HEK293 (cell line): ENCODE results near the gene GAP43.

ENCODE experiments used
- CTCF ChIA-PET: fragments of 350-600 bp; formaldehyde crosslinking; extraction: SDS; loops from one replicate; lab custom pipeline; 2021; ENCODE audit warnings: antibody characterized with exemption; lab: Yijun Ruan, JAX
- POLR2A ChIA-PET: fragments of 300-600 bp; formaldehyde crosslinking; extraction: SDS; loops from one replicate; lab custom pipeline; 2020; ENCODE audit warnings: antibody characterized with exemption, inconsistent platforms; lab: Yijun Ruan, JAX
- H3K27ac ChIP-seq: fragments of 200-500 bp; sonication (Bioruptor generic); 2 replicates; pipeline ENCODE4 v1.5.1; 2014; ENCODE audit warnings: low read depth, low read length, control low read depth, inconsistent platforms; ENCODE audit errors: extremely low read depth
- H3K36me3 ChIP-seq, 2 experiments: fragments of 200-500 bp in 1 of 2; sonication (Bioruptor generic) in 1 of 2; 1 replicate in 1 of 2; 2 replicates in 1 of 2; pipeline ENCODE4 v1.5.1; 2014 to 2017; ENCODE audit warnings: inconsistent platforms in 2 of 2, low read length in 2 of 2; ENCODE audit not compliant: control insufficient read depth in 2 of 2, insufficient read depth in 1 of 2
- H3K4me1 ChIP-seq: fragments of 200-500 bp; sonication (Bioruptor generic); 2 replicates; pipeline ENCODE4 v1.5.1; 2014; ENCODE audit warnings: mild to moderate bottlenecking, low read length, inconsistent platforms; ENCODE audit not compliant: control insufficient read depth, insufficient read depth
- H3K4me3 ChIP-seq: 2 replicates; pipeline ENCODE4 v1.5.1; 2011; ENCODE audit warnings: low read depth, mild to moderate bottlenecking, control low read depth, low read length, moderate library complexity
- H3K9me3 ChIP-seq: fragments of 200-500 bp; sonication (Bioruptor generic); 2 replicates; pipeline ENCODE4 v1.5.1; 2014; ENCODE audit warnings: low read depth, low read length, inconsistent platforms; ENCODE audit not compliant: control insufficient read depth, insufficient read depth
- INSM2 ChIP-seq: fragments of 450-650 bp; formaldehyde crosslinking; IDR thresholded peaks from 2 replicates; pipeline ENCODE4 v1.5.1; 2016; ENCODE audit warnings: missing biosample characterization, missing genetic modification characterization
- KLF1 ChIP-seq: fragments of 450-650 bp; formaldehyde crosslinking; IDR thresholded peaks from 2 replicates; pipeline ENCODE4 v1.5.1; 2016; ENCODE audit warnings: missing biosample characterization, missing genetic modification characterization
- MEIS1 ChIP-seq: sonication (generic); formaldehyde crosslinking; IDR thresholded peaks from 2 replicates; pipeline ENCODE4 v1.8.1; 2022; ENCODE audit warnings: missing genetic modification reagents, mild to moderate bottlenecking, borderline replicate concordance
- MZF1 ChIP-seq: fragments of 450-650 bp; formaldehyde crosslinking; IDR thresholded peaks from 2 replicates; pipeline ENCODE4 v1.5.1; 2017; ENCODE audit warnings: missing biosample characterization, missing genetic modification characterization, borderline replicate concordance
- PRDM1 ChIP-seq: fragments of 450-650 bp; formaldehyde crosslinking; IDR thresholded peaks from 2 replicates; pipeline ENCODE4; 2016; ENCODE audit warnings: missing biosample characterization, missing genetic modification characterization
- YY1 ChIP-seq: fragments of 450-650 bp; formaldehyde crosslinking; IDR thresholded peaks from 2 replicates; pipeline ENCODE4 v1.5.1; 2018; ENCODE audit warnings: missing biosample characterization, missing genetic modification characterization
- ZBTB1 ChIP-seq: fragments of 450-650 bp; formaldehyde crosslinking; IDR thresholded peaks from 2 replicates; pipeline ENCODE4 v1.5.1; 2016; ENCODE audit warnings: missing biosample characterization, missing genetic modification characterization
- ZBTB17 ChIP-seq: fragments of 450-650 bp; formaldehyde crosslinking; IDR thresholded peaks from 2 replicates; pipeline ENCODE4 v1.5.1; 2016; ENCODE audit warnings: missing biosample characterization, missing genetic modification characterization
- ZFP41 ChIP-seq: fragments of 450-650 bp; formaldehyde crosslinking; IDR thresholded peaks from 2 replicates; pipeline ENCODE4 v1.5.1; 2016; ENCODE audit warnings: missing biosample characterization, missing genetic modification characterization, borderline replicate concordance
- ZIC2 ChIP-seq: fragments of 450-650 bp; formaldehyde crosslinking; IDR thresholded peaks from 2 replicates; pipeline ENCODE4 v1.5.1; 2016; ENCODE audit warnings: missing biosample characterization, missing genetic modification characterization
- ZNF2 ChIP-seq: fragments of 450-650 bp; formaldehyde crosslinking; IDR thresholded peaks from 2 replicates; pipeline ENCODE4 v1.5.1; 2016; ENCODE audit warnings: missing biosample characterization, missing genetic modification characterization
- ZNF292 ChIP-seq: fragments of 450-650 bp; formaldehyde crosslinking; IDR thresholded peaks from 2 replicates; pipeline ENCODE4 v1.5.1; 2016; ENCODE audit warnings: low read depth, missing biosample characterization, missing genetic modification characterization, borderline replicate concordance
- ZNF354C ChIP-seq: fragments of 450-650 bp; formaldehyde crosslinking; IDR thresholded peaks from 2 replicates; pipeline ENCODE4 v1.5.1; 2016; ENCODE audit warnings: missing biosample characterization, missing genetic modification characterization, low read depth, borderline replicate concordance
- ZNF701 ChIP-seq: fragments of 450-650 bp; formaldehyde crosslinking; IDR thresholded peaks from 2 replicates; pipeline ENCODE4 v1.5.1; 2016; ENCODE audit warnings: missing biosample characterization, missing genetic modification characterization
- ZNF768 ChIP-seq: fragments of 450-650 bp; formaldehyde crosslinking; IDR thresholded peaks from 2 replicates; pipeline ENCODE4 v1.5.1; 2018; ENCODE audit warnings: missing biosample characterization, mild to moderate bottlenecking, missing genetic modification characterization
- ZSCAN16 ChIP-seq: fragments of 450-650 bp; formaldehyde crosslinking; IDR thresholded peaks from 2 replicates; pipeline ENCODE4 v1.5.1; 2016; ENCODE audit warnings: missing biosample characterization, missing genetic modification characterization
- TF ChIP-seq, protein P1 (sequence below): fragments of 450-650 bp; formaldehyde crosslinking; IDR thresholded peaks from 2 replicates; pipeline ENCODE4 v1.5.1; 2017; ENCODE audit warnings: missing biosample characterization, mild to moderate bottlenecking, missing genetic modification characterization, moderate library complexity
- TF ChIP-seq, protein P2 (sequence below): fragments of 450-650 bp; formaldehyde crosslinking; IDR thresholded peaks from 2 replicates; pipeline ENCODE4 v1.5.1; 2016; ENCODE audit warnings: missing biosample characterization, missing genetic modification characterization
- TF ChIP-seq, protein P3 (sequence below): fragments of 450-650 bp; IDR thresholded peaks from 2 replicates; pipeline ENCODE4 v1.5.1; 2018; ENCODE audit warnings: missing biosample characterization, mild to moderate bottlenecking, missing genetic modification characterization

Gene GAP43

DNA sequence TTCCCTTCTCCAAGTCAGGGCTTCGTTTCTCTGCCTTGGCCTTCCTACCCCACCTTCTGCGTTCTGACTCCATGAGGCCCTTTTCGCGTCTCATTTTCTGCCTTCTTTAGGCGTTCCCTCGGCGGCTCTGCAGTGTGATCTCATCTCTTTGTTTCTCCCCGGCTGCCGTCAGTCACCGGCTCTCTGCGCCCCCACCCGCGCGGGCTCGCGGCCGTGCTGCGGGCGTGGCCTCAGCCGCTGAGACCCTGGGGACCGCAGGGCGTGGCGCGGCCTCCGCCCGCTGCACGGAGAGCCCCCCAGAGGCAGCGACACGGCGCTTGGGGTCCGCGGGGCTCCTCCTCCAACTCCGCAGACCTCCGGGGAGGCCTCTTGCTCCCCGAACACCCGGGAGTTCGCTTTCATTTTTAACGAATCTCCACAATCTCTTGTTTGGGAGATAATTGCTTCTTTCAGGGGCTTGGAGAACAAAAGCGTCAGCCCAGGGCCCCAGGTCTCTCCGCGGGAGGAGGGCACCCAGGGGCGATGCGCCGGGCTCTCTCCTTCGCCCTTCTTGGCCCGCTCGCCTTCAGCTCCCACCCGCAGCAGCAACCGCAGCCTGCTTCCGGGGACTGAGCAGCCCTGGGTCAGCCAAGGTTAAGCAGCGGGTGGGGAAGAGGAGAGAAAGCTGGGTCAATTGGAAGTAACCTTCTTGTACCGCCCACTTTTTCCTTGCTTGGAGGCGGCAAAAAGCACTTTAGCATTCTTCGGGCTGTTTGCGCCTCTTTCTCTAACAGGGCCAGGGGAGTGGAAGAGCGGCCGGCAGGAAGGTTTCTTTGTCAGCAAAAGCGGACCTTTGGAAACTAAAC lies 35.2 kb downstream of the GAP43 start (continued):
- 0 out of 2 replicates have a peak, but pooled peaks have one; percentile 4 for TF ChIP-seq ZNF2 (tag by site-specific recombination)
- TF ChIP-seq ZIC2 (tag by site-specific recombination) = peak; percentile 88
- TF ChIP-seq KLF1 (tag by site-specific recombination) = peak; percentile 68

DNA sequence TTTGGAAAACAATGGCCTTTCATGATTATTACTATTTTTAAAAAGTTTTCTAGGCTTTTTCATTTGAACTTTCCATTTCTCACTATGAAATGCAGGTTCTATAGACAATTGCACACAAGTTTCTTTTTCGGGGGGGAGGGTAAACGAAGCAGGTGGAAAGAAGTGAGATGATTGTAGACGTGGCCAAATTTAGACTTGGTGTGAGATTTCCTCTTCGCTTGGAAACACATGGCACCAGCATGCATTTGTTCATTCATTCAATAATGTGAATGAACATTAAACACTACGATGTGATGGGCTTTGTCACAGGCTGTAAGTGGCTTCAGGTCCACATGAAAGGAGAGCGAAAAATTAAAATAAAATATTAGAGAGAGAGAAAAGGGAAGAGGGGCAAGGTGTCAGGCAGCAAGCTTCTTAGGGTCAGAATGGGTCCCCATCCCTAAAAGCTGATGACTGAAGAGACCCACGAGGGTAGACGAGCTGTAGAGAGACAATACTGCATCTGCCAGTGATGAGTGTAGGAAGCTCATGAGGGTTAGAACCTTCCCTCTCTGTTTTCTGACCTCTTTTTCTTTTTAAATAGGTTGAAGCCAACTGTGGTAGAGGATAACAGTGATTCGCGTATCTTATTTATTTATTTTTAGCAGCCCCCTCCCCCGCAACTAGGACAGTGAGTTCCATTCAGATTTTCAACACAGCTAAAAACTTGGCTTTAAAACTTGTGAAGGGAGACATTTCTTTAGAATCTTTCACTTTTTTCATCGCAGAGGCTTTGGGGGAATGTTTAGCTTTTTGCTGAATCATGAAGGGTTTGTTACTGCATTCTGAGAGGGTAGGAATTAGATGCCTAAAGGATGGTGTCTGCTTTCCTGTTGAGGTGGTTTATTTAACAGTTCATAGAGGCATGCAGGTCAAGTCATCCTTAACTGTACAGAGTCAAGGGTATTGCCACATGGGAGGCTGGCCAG lies 36.2 kb downstream of the GAP43 start:
- H3K36me3 ChIP-seq = no peaks in the 10 kb centered on the region
- peaks cover 3% of the 10 kb centered on the region; the same call in 1 of the 2 replicates for H3K4me1 ChIP-seq
- POLR2A ChIA-PET = interaction anchor here (0.9 to 1.1 kb wide), 2 partner anchors 124 to 513 kb away, joined by 3 to 6 read pairs; partner anchors contain the start of gene ZBTB20
- peak overlapping the region; percentile 52 for H3K4me3 ChIP-seq
- H3K27ac ChIP-seq = peak overlapping the region; percentile 90
- CTCF ChIA-PET = interaction anchor here (0.6 to 1.0 kb wide), 3 partner anchors 10 to 442 kb away, joined by 3 to 4 read pairs (median 3); no protein-coding TSS in a partner anchor
- no peaks in the 10 kb centered on the region for H3K9me3 ChIP-seq
- no peak for TF ChIP-seq PRDM1 (tag by site-specific recombination)
- TF ChIP-seq ZSCAN16 = no peak
- no peak for TF ChIP-seq MZF1
- TF ChIP-seq, protein P1, sequence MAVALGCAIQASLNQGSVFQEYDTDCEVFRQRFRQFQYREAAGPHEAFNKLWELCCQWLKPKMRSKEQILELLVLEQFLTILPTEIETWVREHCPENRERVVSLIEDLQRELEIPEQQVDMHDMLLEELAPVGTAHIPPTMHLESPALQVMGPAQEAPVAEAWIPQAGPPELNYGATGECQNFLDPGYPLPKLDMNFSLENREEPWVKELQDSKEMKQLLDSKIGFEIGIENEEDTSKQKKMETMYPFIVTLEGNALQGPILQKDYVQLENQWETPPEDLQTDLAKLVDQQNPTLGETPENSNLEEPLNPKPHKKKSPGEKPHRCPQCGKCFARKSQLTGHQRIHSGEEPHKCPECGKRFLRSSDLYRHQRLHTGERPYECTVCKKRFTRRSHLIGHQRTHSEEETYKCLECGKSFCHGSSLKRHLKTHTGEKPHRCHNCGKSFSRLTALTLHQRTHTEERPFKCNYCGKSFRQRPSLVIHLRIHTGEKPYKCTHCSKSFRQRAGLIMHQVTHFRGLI (tag by site-specific recombination) = no peak
- TF ChIP-seq YY1 (tag by site-specific recombination) = no peak
- TF ChIP-seq ZBTB17 (tag by site-specific recombination) = no peak
- no peak for TF ChIP-seq ZNF768 (tag by site-specific recombination)
- TF ChIP-seq ZBTB1 (tag by site-specific recombination) = no peak
- TF ChIP-seq, protein P2, sequence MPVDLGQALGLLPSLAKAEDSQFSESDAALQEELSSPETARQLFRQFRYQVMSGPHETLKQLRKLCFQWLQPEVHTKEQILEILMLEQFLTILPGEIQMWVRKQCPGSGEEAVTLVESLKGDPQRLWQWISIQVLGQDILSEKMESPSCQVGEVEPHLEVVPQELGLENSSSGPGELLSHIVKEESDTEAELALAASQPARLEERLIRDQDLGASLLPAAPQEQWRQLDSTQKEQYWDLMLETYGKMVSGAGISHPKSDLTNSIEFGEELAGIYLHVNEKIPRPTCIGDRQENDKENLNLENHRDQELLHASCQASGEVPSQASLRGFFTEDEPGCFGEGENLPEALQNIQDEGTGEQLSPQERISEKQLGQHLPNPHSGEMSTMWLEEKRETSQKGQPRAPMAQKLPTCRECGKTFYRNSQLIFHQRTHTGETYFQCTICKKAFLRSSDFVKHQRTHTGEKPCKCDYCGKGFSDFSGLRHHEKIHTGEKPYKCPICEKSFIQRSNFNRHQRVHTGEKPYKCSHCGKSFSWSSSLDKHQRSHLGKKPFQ (tag by site-specific recombination) = no peak
- no peak for TF ChIP-seq MEIS1 (CRISPR knock-in tag)
- TF ChIP-seq ZNF354C (tag by site-specific recombination) = no peak
- TF ChIP-seq INSM2 (tag by site-specific recombination) = no peak
- no peak for TF ChIP-seq ZNF292 (tag by site-specific recombination)
- no peak for TF ChIP-seq ZNF701 (tag by site-specific recombination)
- TF ChIP-seq, protein P3, sequence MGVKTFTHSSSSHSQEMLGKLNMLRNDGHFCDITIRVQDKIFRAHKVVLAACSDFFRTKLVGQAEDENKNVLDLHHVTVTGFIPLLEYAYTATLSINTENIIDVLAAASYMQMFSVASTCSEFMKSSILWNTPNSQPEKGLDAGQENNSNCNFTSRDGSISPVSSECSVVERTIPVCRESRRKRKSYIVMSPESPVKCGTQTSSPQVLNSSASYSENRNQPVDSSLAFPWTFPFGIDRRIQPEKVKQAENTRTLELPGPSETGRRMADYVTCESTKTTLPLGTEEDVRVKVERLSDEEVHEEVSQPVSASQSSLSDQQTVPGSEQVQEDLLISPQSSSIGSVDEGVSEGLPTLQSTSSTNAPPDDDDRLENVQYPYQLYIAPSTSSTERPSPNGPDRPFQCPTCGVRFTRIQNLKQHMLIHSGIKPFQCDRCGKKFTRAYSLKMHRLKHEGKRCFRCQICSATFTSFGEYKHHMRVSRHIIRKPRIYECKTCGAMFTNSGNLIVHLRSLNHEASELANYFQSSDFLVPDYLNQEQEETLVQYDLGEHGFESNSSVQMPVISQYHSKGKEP (tag by site-specific recombination) = no peak
- TF ChIP-seq ZFP41 (tag by site-specific recombination) = no peak
